GM03348 (cell line): ENCODE data around the gene OR6C6.
"Not testable (repeated sequence)": the region's sequence is repeated elsewhere in the genome, so short reads cannot be mapped to it uniquely, and the experiment has no call there.

ENCODE experiments used
- DNase-seq: peaks from one replicate; pipeline ENCODE4 v3.0.0; 2012; ENCODE audit warnings: low spot score

The OR6C6 gene

GRCh38 chr12:55296469-55296868 lies at the start of gene OR6C6:
OR6C6 (minus strand) TSS chr12:55296569; CDS start chr12:55295232, 1,337 bp downstream.
- DNase-seq: no peak

DNA sequence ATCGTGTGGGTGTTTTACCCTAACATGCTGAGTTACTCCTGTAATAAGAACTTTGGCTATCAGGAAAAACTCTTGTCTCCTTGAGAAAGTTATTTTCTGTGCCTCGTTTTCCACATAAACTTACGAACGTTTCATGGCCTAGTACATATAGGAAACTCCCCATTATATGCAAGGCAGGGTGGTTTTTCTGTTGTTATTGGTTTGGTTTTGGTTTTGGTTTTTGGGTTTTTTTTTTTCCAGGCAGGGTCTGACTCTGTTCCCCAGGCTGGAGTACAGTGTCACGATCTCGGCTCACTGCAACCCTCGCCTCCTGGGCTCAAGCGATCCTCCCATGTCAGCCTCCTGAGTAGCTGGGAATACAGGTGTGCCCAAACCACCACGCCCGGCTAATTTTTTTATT lies 39.6 kb upstream of the OR6C6 start:
- no peak for DNase-seq

- no peak for DNase-seq
Measured at GRCh38 chr12:55330446-55330845, 34.1 kb upstream of the OR6C6 start, which contains the start of gene OR6C3. OR6C3 (plus strand) TSS chr12:55330746; CDS start chr12:55331701, 955 bp downstream.

- not testable (repeated sequence) for DNase-seq
Measured at GRCh38 chr12:55325801-55326200, 29.4 kb upstream of the OR6C6 start.

DNA sequence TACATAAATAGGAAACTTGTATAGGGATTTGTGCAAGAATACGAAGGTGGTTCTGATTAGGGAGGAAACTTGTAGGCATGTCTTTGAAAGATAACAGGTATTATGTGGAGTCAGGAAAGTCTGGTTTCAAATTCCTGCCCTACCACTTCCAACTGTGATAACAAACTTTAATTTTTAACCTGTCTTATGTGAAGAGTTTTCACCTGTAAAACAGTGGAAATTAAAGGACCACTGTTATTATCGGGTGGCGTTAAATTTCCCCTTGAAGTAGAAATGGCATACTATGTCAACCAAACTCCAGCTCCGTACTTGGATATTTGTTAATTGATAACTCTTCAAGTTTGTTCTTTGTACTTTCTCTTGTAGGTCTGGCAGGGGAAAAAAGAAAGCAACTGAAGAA lies 23.8 kb upstream of the OR6C6 start:
- no peak for DNase-seq

DNA sequence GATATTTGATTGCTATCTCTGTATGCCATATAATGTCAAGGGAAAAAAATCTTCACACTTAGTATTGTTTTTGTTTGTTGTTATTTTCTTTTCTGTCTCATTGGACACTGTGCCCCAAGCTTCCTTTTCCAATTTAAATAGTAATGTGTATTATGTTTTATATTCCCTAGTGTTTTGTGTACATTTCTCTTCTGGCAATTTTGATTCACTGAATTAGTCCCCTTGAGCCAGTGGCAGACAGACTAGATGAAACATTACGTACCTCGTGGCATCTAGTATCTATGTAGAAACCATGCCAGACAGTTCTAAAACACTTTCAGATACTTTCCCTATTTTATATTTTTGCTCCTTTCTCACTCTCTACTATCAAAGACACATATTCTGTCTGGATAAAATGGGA lies 17.7 kb upstream of the OR6C6 start, which contains the start of gene OR6C1:
Gene OR6C1, plus strand, starts transcription at position 301 of the 400 bp plus-strand sequence. CDS start 6,257 bp downstream, outside the sequence.
- no peak for DNase-seq

- DNase-seq: no peak
Measured at GRCh38 chr12:55289999-55290398, 6.4 kb downstream of the OR6C6 start.

DNA sequence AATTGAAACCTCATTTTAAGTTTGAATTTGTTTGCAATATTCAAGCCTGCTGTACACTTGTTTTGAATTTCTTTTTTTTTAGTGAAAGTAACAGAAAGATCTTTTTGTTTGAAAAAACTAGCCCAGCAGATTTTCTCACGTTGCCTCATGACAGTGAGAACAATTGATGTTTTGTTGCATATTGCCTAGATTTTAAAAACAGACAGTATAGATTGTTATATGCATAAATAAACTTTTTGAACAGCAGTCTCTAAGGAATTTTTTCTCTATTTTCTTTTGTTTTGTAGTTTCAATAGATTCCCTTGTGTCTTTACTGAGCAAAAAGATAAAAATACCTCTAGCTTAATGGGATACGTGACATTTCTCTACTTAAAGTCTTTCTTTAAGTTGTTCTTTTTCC lies 15.4 kb downstream of the OR6C6 start:
- DNase-seq: no peak

- no peak for DNase-seq
Measured at GRCh38 chr12:55258303-55258702, 38.1 kb downstream of the OR6C6 start.

DNA sequence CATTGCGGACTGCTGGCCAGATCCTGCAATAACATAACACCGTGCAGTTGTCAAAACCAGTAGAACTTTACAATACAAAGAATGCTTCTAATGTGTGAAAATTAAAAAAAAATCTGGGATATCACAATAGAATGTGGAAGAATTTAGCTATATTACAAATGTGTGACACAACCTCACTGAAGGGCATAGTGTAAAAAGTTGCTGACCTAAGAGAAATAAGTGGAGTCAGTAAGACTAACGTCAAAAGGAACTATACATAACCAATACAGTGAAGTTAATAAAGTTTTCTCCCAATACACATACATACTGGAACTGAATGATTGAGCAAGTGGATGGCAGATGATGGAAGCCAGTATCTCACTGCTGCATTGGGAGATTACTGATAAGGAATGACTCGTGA lies 39.5 kb downstream of the OR6C6 start:
- no peak for DNase-seq

GRCh38 chr12:55253281-55253680 lies 43.1 kb downstream of the OR6C6 start:
- DNase-seq: no peak

DNA sequence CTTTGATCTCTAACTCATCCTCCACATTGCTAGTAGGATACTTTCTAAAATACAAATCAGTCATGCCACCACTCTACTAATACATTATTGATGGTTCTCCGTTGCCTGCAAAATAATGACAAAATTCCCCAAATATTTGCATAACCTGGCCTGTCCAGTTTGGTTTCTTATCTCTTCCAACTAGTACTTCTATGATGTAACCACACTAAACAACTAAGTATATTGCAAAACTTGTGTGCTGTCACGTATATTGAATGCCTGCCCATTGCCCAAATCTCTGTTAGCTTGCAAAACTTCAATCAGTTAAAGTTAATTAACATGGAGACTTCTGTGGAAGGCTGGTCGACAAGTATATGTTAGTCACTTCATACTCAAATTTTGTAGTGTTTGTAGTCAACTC lies 45.4 kb downstream of the OR6C6 start:
- no peak for DNase-seq

DNA sequence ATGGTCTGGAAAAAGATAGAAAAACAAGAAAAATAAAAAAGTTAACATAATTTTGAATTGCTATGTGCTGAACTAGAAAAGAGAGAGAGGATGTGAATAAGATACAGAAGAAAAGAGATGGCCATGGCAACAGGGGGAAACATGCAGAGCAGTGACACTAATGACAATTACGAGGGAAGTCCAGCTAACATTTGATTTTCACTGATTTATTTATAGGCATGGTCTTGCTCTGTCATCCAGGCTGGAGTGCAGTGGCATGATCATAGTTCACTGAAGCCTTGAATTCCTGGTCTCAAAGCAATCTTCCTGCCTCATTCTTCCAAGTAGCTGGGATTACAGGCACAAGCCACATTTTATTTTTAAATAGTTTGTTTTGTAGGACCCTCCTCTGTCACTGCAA lies 50.2 kb downstream of the OR6C6 start:
- no peak for DNase-seq

DNA sequence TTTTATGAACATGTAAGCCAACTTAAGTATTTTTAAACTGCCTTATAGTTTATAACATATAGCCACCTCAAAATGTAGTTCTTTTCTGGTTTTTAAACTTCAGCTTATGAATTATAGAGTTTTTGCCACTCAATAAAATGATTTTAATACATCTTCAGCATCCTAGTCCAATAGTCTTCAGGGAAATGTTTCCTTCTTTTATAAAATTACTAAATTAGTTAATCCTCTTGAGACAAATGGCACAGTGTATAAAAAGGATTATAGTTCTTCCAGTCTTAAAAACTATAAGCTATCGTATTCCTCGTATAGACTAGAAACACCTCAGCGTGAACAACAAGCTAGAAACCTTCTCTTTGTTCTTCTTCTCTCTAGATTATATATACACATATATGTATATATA lies 52.1 kb downstream of the OR6C6 start, which contains the start of gene OR6C74:
Gene OR6C74, plus strand, starts transcription at position 301 of the 400 bp plus-strand sequence. CDS start 2,679 bp downstream, outside the sequence.
- DNase-seq: no peak
